Gastrocnemius medialis (tissue), 4 donors: Measurements from ENCODE around the gene PTCH2.

Source experiments
- CTCF ChIP-seq, 5 experiments: fragments of 450-650 bp in 3 of 5; fragments of 200-600 bp in 2 of 5; sonication (generic) in 2 of 5; IDR thresholded peaks in 4 of 5; conservative IDR thresholded peaks in 1 of 5; 1 replicate in 4 of 5; 2 replicates in 1 of 5; pipeline ENCODE4 v1.5.1; 2016 to 2019; ENCODE audit warnings: antibody characterized with exemption in 5 of 5, mild to moderate bottlenecking in 3 of 5, moderate library complexity in 3 of 5
- POLR2A ChIP-seq, 2 donors: fragments of 450-650 bp; IDR thresholded peaks; one replicate each; pipeline ENCODE4 v1.6.1; 2017; ENCODE audit warnings: antibody characterized with exemption in 2 of 2, mild to moderate bottlenecking in 2 of 2, moderate library complexity in 2 of 2

- TF ChIP-seq CTCF (IDR thresholded peaks at IDR 0.05 in 4 of 5, conservative IDR thresholded peaks at IDR 0.05 in 1 of 5) (no peak), POLR2A (IDR thresholded peaks at IDR 0.05) (no peak)
These were observed 579 bp downstream of the PTCH2 start for GRCh38 chr1:44842486-44842861.
